ENCODE data around the gene SPCS1.

GRCh38 chr3:52660046-52660445 lies 45.9 kb upstream of the SPCS1 start:
- no peak for TF ChIP-seq ZNF70 (CRISPR knock-in tag; IDR thresholded peaks at IDR 0.05)
- no peak for TF ChIP-seq CREB5 (CRISPR knock-in tag; IDR thresholded peaks at IDR 0.05; ENCODE audit: low read depth)
- TF ChIP-seq RARB (CRISPR knock-in tag; IDR thresholded peaks at IDR 0.05) = no peak
- TF ChIP-seq PPARA (CRISPR knock-in tag; IDR thresholded peaks at IDR 0.05; ENCODE audit: borderline replicate concordance) = no peak
- no peak for TF ChIP-seq ZC3H10 (CRISPR knock-in tag; IDR thresholded peaks at IDR 0.05)
- no peak for TF ChIP-seq TSHZ2 (CRISPR knock-in tag; IDR thresholded peaks at IDR 0.05)
- no peak for TF ChIP-seq CSDC2 (CRISPR knock-in tag; IDR thresholded peaks at IDR 0.05)
- TF ChIP-seq SNAI2 (CRISPR knock-in tag; IDR thresholded peaks at IDR 0.05) = no peak
- TF ChIP-seq ZNF8 (CRISPR knock-in tag; IDR thresholded peaks at IDR 0.05) = no peak
- no peak for TF ChIP-seq GLIS3 (CRISPR knock-in tag; IDR thresholded peaks at IDR 0.05)
- no peak for TF ChIP-seq PATZ1 (CRISPR knock-in tag; IDR thresholded peaks at IDR 0.05; ENCODE audit: borderline replicate concordance)
- TF ChIP-seq ZFP3 (CRISPR knock-in tag; IDR thresholded peaks at IDR 0.05) = no peak
